ENCODE measurements around the gene JAKMIP2.

Gene JAKMIP2

DNA sequence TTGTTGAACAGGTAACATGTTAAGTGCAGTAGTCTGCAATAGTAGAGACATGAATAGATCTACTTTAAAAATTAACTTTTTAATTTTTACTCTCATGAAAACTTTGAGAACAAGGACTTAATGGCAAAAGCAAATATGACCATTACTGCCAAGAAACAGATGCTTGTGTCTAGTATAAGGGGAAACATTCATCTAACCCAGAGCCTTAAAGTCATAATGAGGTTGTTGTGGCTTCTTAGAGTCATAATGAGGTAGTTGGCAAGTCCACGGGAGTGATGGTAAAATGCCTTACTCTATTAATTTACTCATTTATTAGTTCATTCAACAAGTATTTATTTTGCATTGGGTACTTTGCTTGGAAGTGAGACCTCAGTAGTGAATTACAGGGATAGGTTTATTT lies 71.5 kb downstream of the JAKMIP2 start:
- TF ChIP-seq TEAD4 (IDR thresholded peaks at IDR 0.05): no peak
- no peak for TF ChIP-seq CEBPB (IDR thresholded peaks at IDR 0.05)
- no peak for TF ChIP-seq REST (IDR thresholded peaks at IDR 0.05; ENCODE audit: low read depth)
- TF ChIP-seq ZBTB7A (IDR thresholded peaks at IDR 0.05; ENCODE audit: low read depth): no peak
- TF ChIP-seq TAF1 (IDR thresholded peaks at IDR 0.05; ENCODE audit: low read depth): no peak

DNA sequence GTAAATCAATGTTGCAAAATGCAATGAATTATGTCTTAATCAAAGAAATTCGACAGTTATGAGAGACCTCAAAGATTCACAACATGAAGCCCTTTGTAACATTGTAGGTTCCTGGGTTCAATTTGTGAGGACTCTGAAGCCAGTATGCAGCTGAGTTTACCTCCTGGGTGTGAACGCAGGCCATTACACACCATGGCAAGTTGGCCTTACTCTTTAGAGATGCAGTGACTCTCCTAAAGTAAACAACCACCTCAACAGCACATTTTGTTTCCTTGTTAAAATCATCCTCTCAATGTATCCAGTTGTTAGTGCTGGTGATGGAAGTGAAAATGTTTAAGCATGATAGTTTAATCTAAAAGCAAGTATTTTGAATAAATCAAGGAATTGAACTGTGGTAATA lies 73.8 kb downstream of the JAKMIP2 start:
- no peak for TF ChIP-seq USF1 (IDR thresholded peaks at IDR 0.05)
- no peak for TF ChIP-seq RAD21 (IDR thresholded peaks at IDR 0.05; ENCODE audit: low read depth)
- TF ChIP-seq, protein P1, sequence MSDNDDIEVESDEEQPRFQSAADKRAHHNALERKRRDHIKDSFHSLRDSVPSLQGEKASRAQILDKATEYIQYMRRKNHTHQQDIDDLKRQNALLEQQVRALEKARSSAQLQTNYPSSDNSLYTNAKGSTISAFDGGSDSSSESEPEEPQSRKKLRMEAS (IDR thresholded peaks at IDR 0.05): no peak
- TF ChIP-seq ZBTB7A (IDR thresholded peaks at IDR 0.05; ENCODE audit: low read depth): no peak
- TF ChIP-seq TCF12 (IDR thresholded peaks at IDR 0.05; ENCODE audit: low read depth): no peak
- no peak for TF ChIP-seq EP300 (IDR thresholded peaks at IDR 0.05; ENCODE audit: borderline replicate concordance)

- TF ChIP-seq ZBTB7A (IDR thresholded peaks at IDR 0.05; ENCODE audit: low read depth) (no peak), NFIC (IDR thresholded peaks at IDR 0.05) (no peak), CEBPB (IDR thresholded peaks at IDR 0.05) (no peak), FOXM1 (IDR thresholded peaks at IDR 0.05; ENCODE audit: borderline replicate concordance, low read depth) (no peak), RAD21 (IDR thresholded peaks at IDR 0.05; ENCODE audit: low read depth) (no peak), TEAD4 (IDR thresholded peaks at IDR 0.05) (no peak), EGR1 (IDR thresholded peaks at IDR 0.05) (no peak), REST (IDR thresholded peaks at IDR 0.05; ENCODE audit: low read depth) (no peak), YY1 (IDR thresholded peaks at IDR 0.05; ENCODE audit: low read depth) (no peak), USF1 (IDR thresholded peaks at IDR 0.05) (no peak), TAF1 (IDR thresholded peaks at IDR 0.05; ENCODE audit: low read depth) (no peak), EP300 (IDR thresholded peaks at IDR 0.05; ENCODE audit: borderline replicate concordance) (no peak), TCF12 (IDR thresholded peaks at IDR 0.05; ENCODE audit: low read depth) (no peak), CREB1 (IDR thresholded peaks at IDR 0.05; ENCODE audit: low read depth) (no peak)
- TF ChIP-seq, protein P1 (IDR thresholded peaks at IDR 0.05): no peak
Measured at GRCh38 chr5:147704544-147704943, 78.0 kb downstream of the JAKMIP2 start.

- no peak for TF ChIP-seq CREB1 (IDR thresholded peaks at IDR 0.05; ENCODE audit: low read depth)
- TF ChIP-seq, protein P1 (IDR thresholded peaks at IDR 0.05): no peak
- no peak for TF ChIP-seq TEAD4 (IDR thresholded peaks at IDR 0.05)
- TF ChIP-seq USF1 (IDR thresholded peaks at IDR 0.05): no peak
- TF ChIP-seq RAD21 (IDR thresholded peaks at IDR 0.05; ENCODE audit: low read depth): no peak
- TF ChIP-seq YY1 (IDR thresholded peaks at IDR 0.05; ENCODE audit: low read depth): no peak
- TF ChIP-seq TCF12 (IDR thresholded peaks at IDR 0.05; ENCODE audit: low read depth): no peak
- no peak for TF ChIP-seq FOXM1 (IDR thresholded peaks at IDR 0.05; ENCODE audit: borderline replicate concordance, low read depth)
- no peak for TF ChIP-seq CEBPB (IDR thresholded peaks at IDR 0.05)
- no peak for TF ChIP-seq EP300 (IDR thresholded peaks at IDR 0.05; ENCODE audit: borderline replicate concordance)
- TF ChIP-seq EGR1 (IDR thresholded peaks at IDR 0.05): no peak
- TF ChIP-seq REST (IDR thresholded peaks at IDR 0.05; ENCODE audit: low read depth): no peak
- no peak for TF ChIP-seq TAF1 (IDR thresholded peaks at IDR 0.05; ENCODE audit: low read depth)
- TF ChIP-seq NFIC (IDR thresholded peaks at IDR 0.05): no peak
- no peak for TF ChIP-seq ZBTB7A (IDR thresholded peaks at IDR 0.05; ENCODE audit: low read depth)
Measured at GRCh38 chr5:147701468-147701867, 81.1 kb downstream of the JAKMIP2 start.

Measured in Ishikawa (cell line).